AG10803 (cell line): ENCODE results near the gene NPRL2.
A peak's percentile ranks its signal among the peaks of the same experiment; 100 is the strongest.

ENCODE experiments used
- DNase-seq: peaks from one replicate; pipeline ENCODE4 v3.0.0; 2010; ENCODE audit warnings: low read depth
- H3K4me3 ChIP-seq: 2 replicates; pipeline ENCODE4 v1.5.1; 2011; ENCODE audit warnings: mild to moderate bottlenecking, low read length, control low read depth
- TF ChIP-seq, protein P1 (sequence below): conservative IDR thresholded peaks from 2 replicates; pipeline ENCODE4 v1.5.1; 2011; ENCODE audit warnings: mild to moderate bottlenecking, low read length, control low read depth, inconsistent platforms

Gene NPRL2

DNA sequence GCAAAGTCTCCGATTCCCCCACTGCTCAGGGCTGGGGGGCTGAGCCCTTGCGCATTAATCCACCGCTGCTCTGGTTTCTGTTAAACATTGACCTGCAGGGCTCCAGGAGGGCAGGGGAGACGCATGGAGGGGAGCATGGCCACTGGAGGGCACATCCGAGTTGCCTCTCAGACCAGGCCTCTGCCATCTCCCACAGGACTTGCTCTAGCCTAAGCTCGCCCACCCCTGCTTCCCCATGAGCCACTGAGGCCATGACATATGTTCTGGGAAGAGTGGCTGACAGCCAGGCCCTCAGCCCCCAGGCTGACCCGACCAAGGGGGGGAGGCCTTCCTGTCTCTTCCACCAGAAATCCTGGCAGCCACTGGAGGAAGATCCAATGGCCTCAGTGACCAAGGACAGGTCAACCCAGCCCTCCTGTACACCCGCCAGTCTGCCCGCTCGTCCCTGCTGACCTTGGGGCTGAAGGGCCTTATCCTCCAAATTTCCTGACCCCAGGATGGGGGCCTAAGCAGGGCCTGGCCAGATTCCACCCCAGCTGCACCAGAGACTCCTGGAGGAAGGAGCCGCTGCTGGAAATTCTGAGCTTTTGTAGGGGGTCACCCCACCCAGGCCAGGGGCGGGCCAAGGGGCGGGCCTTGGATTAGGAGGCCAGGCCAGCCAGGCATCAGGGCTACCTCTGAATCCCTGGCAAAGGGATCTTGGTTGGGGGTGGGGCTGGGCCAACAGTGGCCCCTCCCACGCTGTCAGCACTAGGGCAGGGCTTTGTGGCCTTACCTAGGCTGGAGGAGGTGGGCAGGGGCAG is 47.4 kb downstream of the NPRL2 start, which contains the start of gene HYAL1:
TSS of gene HYAL1 (minus strand) at position 562 of the 803 bp plus-strand sequence. CDS start 618 bp downstream, outside the sequence.
- TF ChIP-seq, protein P1, sequence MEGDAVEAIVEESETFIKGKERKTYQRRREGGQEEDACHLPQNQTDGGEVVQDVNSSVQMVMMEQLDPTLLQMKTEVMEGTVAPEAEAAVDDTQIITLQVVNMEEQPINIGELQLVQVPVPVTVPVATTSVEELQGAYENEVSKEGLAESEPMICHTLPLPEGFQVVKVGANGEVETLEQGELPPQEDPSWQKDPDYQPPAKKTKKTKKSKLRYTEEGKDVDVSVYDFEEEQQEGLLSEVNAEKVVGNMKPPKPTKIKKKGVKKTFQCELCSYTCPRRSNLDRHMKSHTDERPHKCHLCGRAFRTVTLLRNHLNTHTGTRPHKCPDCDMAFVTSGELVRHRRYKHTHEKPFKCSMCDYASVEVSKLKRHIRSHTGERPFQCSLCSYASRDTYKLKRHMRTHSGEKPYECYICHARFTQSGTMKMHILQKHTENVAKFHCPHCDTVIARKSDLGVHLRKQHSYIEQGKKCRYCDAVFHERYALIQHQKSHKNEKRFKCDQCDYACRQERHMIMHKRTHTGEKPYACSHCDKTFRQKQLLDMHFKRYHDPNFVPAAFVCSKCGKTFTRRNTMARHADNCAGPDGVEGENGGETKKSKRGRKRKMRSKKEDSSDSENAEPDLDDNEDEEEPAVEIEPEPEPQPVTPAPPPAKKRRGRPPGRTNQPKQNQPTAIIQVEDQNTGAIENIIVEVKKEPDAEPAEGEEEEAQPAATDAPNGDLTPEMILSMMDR: no peak
- H3K4me3 ChIP-seq: no peak within 1 kb of the TSS
- DNase-seq: no peak

DNA sequence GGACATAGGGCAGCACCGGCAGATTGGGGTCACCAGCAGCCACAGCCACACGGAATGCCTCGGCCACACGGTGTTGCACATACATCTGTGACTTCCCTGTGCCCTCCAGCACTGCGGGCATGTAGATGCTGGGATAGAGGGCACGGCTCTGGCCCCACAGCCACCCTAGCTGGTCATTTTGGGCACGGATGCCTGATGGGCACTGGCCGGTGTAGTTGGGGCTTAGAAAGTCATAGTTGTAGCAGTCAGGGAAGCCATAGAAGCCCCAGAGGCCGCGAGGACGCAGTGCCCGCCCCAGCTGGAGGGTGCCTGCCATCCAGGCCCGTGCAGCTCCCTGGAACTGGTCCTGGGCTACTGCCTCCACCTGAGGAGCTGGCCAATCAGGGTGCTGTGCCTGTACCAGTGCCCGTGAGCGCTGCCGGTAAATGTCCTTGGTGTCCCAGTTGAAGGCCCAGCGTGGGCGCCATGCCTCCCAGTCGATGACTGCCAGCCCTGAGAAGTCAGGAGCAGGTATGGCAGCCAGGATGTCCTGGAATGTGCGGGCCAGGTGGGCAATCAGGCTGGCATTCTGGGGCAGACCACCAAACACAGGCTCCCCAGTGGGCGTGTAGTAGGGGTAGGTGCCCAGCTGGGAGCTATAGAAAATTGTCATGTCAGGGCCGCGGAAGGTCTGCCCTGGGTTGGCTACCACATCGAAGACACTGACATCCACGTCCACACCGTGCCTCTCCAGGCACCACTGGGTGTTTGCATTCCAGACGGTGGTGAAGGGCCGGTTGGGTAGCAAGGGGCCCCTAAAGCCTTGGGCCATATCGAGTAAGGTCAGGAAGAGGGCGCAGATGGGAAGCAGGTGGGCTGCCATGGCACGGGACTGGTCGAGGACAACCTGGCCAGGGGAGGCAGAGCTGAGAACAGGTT is 48.2 kb downstream of the NPRL2 start:
- TF ChIP-seq, protein P1: no peak
- DNase-seq: no peak
- H3K4me3 ChIP-seq: no peak overlapping the region

DNA sequence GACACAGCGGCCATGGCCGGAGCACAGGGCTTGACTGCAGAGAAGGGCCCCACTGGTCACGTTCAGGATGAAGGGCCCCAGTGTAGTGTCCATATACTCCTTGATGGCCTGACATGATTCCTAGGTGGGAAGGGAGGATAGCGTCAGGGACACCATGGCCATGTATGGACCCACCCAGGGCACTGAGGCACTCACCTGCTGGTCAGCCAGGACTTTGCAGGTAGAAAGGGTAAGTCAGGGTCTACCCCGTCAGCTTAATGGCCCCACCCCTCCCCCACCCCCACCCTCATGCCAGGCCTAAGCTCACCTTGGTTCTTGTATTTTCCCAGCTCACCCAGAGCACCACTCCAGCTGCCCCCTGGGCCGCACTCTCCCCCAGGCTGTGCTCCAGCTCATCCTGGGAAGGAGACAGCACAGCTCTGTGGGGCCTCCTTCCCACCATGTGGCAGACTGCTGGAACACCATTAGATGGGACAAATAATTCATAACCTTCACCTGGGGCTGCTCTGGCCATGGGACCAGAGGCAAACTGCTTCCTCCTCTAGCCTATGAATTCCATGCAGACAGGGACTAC is 49.8 kb downstream of the NPRL2 start:
- no peak overlapping the region for H3K4me3 ChIP-seq
- no peak for DNase-seq
- TF ChIP-seq, protein P1: no peak

DNA sequence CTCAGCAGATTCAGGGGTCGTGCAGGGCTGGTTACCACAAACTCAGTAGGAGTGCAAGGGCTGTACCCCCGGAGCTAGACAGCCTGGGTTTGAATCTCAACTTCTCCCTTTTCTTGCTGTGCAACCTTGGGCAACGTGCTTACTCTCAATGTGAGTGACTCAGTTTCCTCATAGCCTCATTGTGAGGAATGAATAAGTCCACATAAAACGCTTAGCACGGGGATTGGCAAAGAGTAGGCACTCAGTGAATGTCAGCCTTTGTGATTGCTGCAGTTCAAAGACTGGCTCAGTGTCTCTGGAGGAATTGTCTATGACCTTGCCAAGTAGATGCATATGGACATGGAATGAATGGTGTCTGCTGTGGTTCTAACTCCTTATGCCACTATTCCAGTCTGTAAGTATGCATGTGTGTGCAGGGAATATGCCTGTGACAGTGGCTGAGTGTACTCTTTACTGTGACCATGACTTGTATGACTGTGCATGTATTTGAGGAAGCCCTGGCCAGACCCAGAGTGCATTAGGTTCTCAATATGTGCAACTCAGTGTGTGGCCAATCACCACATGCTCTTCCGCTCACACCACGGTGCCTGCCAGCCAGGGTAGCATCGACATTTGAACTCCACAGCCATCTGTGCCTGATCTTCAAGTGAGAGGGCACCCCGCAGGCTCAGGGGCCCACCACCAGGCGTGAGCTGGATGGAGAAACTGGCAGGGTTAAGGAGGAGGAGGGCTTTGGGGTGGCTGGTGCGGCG is 50.5 kb downstream of the NPRL2 start:
- TF ChIP-seq, protein P1: no peak
- DNase-seq: peak; percentile 76
- peak overlapping the region; percentile 70 for H3K4me3 ChIP-seq

DNA sequence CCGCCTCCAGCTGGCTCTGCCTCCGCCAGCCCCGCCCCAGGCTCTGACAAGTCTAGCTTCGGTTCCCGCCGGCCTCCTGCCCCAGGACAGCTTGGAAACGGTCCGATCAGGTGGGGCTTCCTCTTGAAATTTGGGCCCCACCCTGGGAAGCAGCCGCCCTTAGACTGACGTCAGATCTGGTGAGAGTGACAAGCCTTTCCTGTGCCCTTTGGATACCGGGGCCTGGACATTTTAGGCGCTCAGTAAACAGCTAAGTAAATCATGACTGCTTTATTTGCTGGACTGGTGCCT is 51.0 kb downstream of the NPRL2 start:
- peak overlapping the region; percentile 70 for H3K4me3 ChIP-seq
- TF ChIP-seq, protein P1: no peak
- no peak for DNase-seq

DNA sequence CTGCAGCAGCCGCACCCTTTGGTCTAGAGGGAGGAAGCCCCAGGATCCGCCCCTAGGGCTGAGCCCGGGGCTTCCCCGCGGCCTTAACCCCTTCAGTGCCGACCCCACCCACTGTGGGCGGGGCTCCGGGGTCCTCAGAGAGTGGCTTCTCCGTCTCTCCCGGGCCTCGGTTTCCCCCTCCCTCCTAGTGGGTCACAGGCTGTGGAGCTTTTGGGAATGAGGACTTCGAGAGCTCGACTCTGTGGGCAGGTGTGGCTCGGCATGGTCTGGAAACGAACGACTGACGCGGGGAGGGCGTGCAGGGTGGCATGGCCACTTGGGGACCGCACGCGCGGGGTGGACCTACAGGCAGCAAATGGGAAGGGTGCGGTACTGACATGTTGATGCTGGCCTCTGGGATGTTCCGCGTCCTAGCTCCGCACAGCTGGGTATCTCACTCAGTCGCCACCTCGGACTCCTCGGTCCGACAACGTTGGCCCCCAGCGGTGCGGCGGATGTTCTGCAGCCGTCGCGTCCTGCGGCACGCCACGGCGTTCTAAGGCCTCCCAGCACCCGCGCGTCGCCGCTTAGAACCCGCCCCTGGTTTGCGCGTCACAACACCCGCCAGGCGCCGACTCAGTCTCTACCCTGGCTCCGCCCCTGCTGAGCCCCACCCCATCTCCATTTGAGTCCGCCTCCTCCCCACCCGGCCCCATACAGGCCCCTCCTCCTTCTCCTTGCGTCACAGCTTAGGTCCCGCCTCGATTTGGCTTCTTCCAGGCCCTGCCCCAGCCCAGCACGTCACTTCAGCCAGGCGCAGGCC is 51.5 kb downstream of the NPRL2 start, which contains the start of the genes HYAL3 and NAA80:
TSS of gene HYAL3 (minus strand) at position 570 of the 802 bp plus-strand sequence. CDS start 3,803 bp downstream, outside the sequence.
TSS of gene NAA80 (minus strand) at position 570 of the 802 bp plus-strand sequence. CDS start 1,942 bp downstream, outside the sequence.
- TF ChIP-seq, protein P1: peak; percentile 27
- H3K4me3 ChIP-seq: peak within 1 kb of the TSS; percentile 97
- DNase-seq: peak; percentile 99
